Measurements from ENCODE around the gene PIP5K1B. TPM values are rescaled to one million over a fixed set of nuclear protein-coding genes. Genes with fewer than 3 reads are reported as not detected.

Gene PIP5K1B
- total and polyA plus RNA-seq, 10 of the 15 experiments (the other 5 are each of a cell fraction or from before 2014, with no cell fraction given) = 6.8 to 16.3 (median 10.6) TPM

DNA sequence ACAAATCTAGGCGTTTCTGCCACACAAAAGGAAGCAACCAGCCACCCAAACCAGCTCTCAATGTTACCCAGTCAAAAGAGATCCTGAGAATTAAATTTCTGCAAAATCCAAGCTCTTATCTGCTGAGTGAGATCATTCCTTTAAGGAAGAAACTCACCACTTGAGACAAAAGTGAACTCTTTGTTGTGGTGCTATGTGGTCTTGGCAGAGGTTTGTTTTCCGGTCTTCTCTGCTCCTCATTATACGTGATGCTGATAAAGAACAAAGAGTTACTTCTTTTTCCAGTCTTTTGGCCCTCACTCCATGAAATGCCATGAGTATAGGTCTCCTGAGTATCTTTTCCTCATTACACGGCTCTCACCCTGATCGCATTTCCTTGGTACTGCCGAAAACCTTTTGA is 226.8 kb downstream of the PIP5K1B start (continued):
- TF ChIP-seq, protein P1, sequence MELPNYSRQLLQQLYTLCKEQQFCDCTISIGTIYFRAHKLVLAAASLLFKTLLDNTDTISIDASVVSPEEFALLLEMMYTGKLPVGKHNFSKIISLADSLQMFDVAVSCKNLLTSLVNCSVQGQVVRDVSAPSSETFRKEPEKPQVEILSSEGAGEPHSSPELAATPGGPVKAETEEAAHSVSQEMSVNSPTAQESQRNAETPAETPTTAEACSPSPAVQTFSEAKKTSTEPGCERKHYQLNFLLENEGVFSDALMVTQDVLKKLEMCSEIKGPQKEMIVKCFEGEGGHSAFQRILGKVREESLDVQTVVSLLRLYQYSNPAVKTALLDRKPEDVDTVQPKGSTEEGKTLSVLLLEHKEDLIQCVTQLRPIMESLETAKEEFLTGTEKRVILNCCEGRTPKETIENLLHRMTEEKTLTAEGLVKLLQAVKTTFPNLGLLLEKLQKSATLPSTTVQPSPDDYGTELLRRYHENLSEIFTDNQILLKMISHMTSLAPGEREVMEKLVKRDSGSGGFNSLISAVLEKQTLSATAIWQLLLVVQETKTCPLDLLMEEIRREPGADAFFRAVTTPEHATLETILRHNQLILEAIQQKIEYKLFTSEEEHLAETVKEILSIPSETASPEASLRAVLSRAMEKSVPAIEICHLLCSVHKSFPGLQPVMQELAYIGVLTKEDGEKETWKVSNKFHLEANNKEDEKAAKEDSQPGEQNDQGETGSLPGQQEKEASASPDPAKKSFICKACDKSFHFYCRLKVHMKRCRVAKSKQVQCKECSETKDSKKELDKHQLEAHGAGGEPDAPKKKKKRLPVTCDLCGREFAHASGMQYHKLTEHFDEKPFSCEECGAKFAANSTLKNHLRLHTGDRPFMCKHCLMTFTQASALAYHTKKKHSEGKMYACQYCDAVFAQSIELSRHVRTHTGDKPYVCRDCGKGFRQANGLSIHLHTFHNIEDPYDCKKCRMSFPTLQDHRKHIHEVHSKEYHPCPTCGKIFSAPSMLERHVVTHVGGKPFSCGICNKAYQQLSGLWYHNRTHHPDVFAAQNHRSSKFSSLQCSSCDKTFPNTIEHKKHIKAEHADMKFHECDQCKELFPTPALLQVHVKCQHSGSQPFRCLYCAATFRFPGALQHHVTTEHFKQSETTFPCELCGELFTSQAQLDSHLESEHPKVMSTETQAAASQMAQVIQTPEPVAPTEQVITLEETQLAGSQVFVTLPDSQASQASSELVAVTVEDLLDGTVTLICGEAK (IDR thresholded peaks at IDR 0.05; ENCODE audit: borderline replicate concordance) = no peak
- TF ChIP-seq NFXL1 (IDR thresholded peaks at IDR 0.05; ENCODE audit: borderline replicate concordance) (no peak), CREM (IDR thresholded peaks at IDR 0.05; ENCODE audit: low read depth) (no peak), MEF2B (IDR thresholded peaks at IDR 0.05; ENCODE audit: partially characterized antibody, poor library complexity, severe bottlenecking) (no peak), ATF7 (IDR thresholded peaks at IDR 0.05; ENCODE audit: low read depth) (no peak), SREBF1 (IDR thresholded peaks at IDR 0.05; ENCODE audit: low read length) (no peak), MTA2 (IDR thresholded peaks at IDR 0.05; ENCODE audit: low read depth) (no peak), SP1 (IDR thresholded peaks at IDR 0.05; ENCODE audit: low read depth, low read length) (no peak), RAD51 (IDR thresholded peaks at IDR 0.05) (no peak)
- TF ChIP-seq, protein P2, sequence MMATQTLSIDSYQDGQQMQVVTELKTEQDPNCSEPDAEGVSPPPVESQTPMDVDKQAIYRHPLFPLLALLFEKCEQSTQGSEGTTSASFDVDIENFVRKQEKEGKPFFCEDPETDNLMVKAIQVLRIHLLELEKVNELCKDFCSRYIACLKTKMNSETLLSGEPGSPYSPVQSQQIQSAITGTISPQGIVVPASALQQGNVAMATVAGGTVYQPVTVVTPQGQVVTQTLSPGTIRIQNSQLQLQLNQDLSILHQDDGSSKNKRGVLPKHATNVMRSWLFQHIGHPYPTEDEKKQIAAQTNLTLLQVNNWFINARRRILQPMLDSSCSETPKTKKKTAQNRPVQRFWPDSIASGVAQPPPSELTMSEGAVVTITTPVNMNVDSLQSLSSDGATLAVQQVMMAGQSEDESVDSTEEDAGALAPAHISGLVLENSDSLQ (IDR thresholded peaks at IDR 0.05) = no peak
